Lung (tissue), 12 donors: ENCODE results near the gene TCTN2. TPM values are rescaled to one million over a fixed set of nuclear protein-coding genes. Genes with fewer than 3 reads are reported as not detected.

Source experiments
- ATAC-seq: fragments of 200-7000 bp; cut with Tn5 transposase; one replicate; pipeline ENCODE4 v1.9.1; 2020; ENCODE audit warnings: moderate number of reproducible peaks; ENCODE audit not compliant: insufficient read depth, low FRiP score
- DNase-seq, 3 donors: peaks; one replicate each; pipeline ENCODE4 v3.0.0-alpha.2; 2013 to 2017
- H3K27ac ChIP-seq, 2 donors: one replicate each; pipeline ENCODE4 v1.5.1; 2013; ENCODE audit warnings: mild to moderate bottlenecking in 2 of 2, moderate library complexity in 2 of 2, control low read depth in 1 of 2, inconsistent platforms in 1 of 2, low read depth in 1 of 2, low read length in 1 of 2
- H3K27me3 ChIP-seq, 3 donors: one replicate each; pipeline ENCODE4 v1.5.1; 2013; ENCODE audit warnings: low read length in 2 of 3; ENCODE audit not compliant: control insufficient read depth in 3 of 3, insufficient read depth in 3 of 3
- H3K36me3 ChIP-seq, 4 donors: one replicate each; pipeline ENCODE4 v1.5.1; 2013; ENCODE audit warnings: low read length in 4 of 4, mild to moderate bottlenecking in 1 of 4, moderate library complexity in 1 of 4; ENCODE audit not compliant: control insufficient read depth in 4 of 4, insufficient read depth in 4 of 4
- H3K4me1 ChIP-seq, 5 donors: one replicate each; pipeline ENCODE4 v1.5.1; 2013; ENCODE audit warnings: low read length in 5 of 5, mild to moderate bottlenecking in 2 of 5, moderate library complexity in 1 of 5; ENCODE audit not compliant: control insufficient read depth in 5 of 5, insufficient read depth in 5 of 5
- H3K4me3 ChIP-seq: one replicate; pipeline ENCODE4 v1.5.1; 2013; ENCODE audit warnings: mild to moderate bottlenecking, control low read depth, moderate library complexity
- H3K9ac ChIP-seq, 2 donors: one replicate each; pipeline ENCODE4 v1.5.1; 2013; ENCODE audit warnings: low read length in 2 of 2, control low read depth in 1 of 2; ENCODE audit not compliant: insufficient read depth in 1 of 2
- H3K9me3 ChIP-seq, 4 donors: one replicate each; pipeline ENCODE4 v1.5.1; 2013; ENCODE audit warnings: low read length in 3 of 4, mild to moderate bottlenecking in 1 of 4, moderate library complexity in 1 of 4; ENCODE audit not compliant: control insufficient read depth in 4 of 4, insufficient read depth in 3 of 4
- CTCF ChIP-seq: IDR thresholded peaks from 2 replicates; pipeline ENCODE4 v1.5.1; 2012; ENCODE audit warnings: mild to moderate bottlenecking; ENCODE audit errors: control extremely low read depth, extremely low read depth
- whole genome bisulfite sequencing, 2 donors: extraction: QIAGEN DNeasy Blood & Tissue Kit; methylation state at CpG; one replicate each; pipeline ENCODE4 v1.1.7; 2013; 5-methylcytosine and 5-hydroxymethylcytosine counted together
- polyA plus RNA-seq, 2 donors: library from polyadenylated mRNA; stranded (reverse); fragments of 200-250 nt; gene quantifications; one replicate each; pipeline ENCODE4 v1.2.1, GENCODE V29; 2013
- total RNA-seq, 2 donors: library from RNA; depleted of rRNA in 1 of 2; stranded (reverse); fragments of >200 nt in 1 of 2; gene quantifications; one replicate each; pipeline ENCODE4 v1.2.1, GENCODE V29; 2014 to 2021
- donor health status: control.
- donor health status: control.
- donor health status: Bipolar disorder and iron deficiency.
- donor health status: healthy.
- donor health status: DM: yes; HTN: yes; CAD: no.

TCTN2 gene
- total and polyA plus RNA-seq, 4 donors, result 5.2 to 28.2 (median 14.2) TPM

GRCh38 chr12:123675436-123675835 lies 4.5 kb downstream of the TCTN2 start:
- Histone ChIP-seq H3K9me3 (no peaks in the 10 kb centered on the region), H3K4me1 (peaks cover 0 to 9% (median 4%) of the 10 kb centered on the region in 5 donors), H3K4me3 (no peak overlapping the region), H3K36me3 (peaks cover 4 to 36% (median 8%) of the 10 kb centered on the region in 4 donors), H3K27ac (no peak overlapping the region), H3K9ac (no peak overlapping the region), H3K27me3 (no peaks in the 10 kb centered on the region)
- ATAC-seq (no peak), DNase-seq (no peak)
- TF ChIP-seq CTCF, result no peak
- WGBS, 2 donors, result 100% methylated on average over 1 of the region's 1 CpG

GRCh38 chr12:123676616-123677320 lies 5.9 kb downstream of the TCTN2 start:
- no peak for ATAC-seq
- Histone ChIP-seq H3K9ac (no peak overlapping the region), H3K36me3 (peaks cover 4 to 39% (median 9%) of the 10 kb centered on the region in 4 donors), H3K9me3 (no peaks in the 10 kb centered on the region), H3K4me1 (peaks cover 0 to 3% (median 2%) of the 10 kb centered on the region in 5 donors), H3K27me3 (no peaks in the 10 kb centered on the region), H3K27ac (no peak overlapping the region), H3K4me3 (no peak overlapping the region)
- no peak for DNase-seq
- TF ChIP-seq CTCF, result no peak
- 82 to 87% methylated on average over 9 of the region's 9 CpGs for WGBS, 2 donors

GRCh38 chr12:123678981-123679380 lies 8.1 kb downstream of the TCTN2 start:
- Histone ChIP-seq H3K9me3 (no peaks in the 10 kb centered on the region), H3K9ac (no peak overlapping the region), H3K4me3 (no peak overlapping the region), H3K36me3 (peaks cover 4 to 37% (median 10%) of the 10 kb centered on the region in 4 donors), H3K4me1 (no peaks in the 10 kb centered on the region), H3K27ac (no peak overlapping the region), H3K27me3 (no peaks in the 10 kb centered on the region)
- DNase-seq, result no peak
- no peak for TF ChIP-seq CTCF
- 97 to 98% methylated on average over 10 of the region's 10 CpGs for WGBS, 2 donors
- no peak for ATAC-seq
